ENCODE measurements around the gene HNF1B.

HNF1B gene

GRCh38 chr17:37736428-37736827, 8.4 kb downstream of the HNF1B start:
- no peak for DNase-seq (ENCODE audit: low read depth)

GRCh38 chr17:37735165-37735564, 9.7 kb downstream of the HNF1B start:
- DNase-seq (ENCODE audit: low read depth), result no peak

GRCh38 chr17:37732316-37732715, 12.5 kb downstream of the HNF1B start:
- no peak for DNase-seq (ENCODE audit: low read depth)

GRCh38 chr17:37731056-37731455, 13.8 kb downstream of the HNF1B start:
- no peak for DNase-seq (ENCODE audit: low read depth)

GRCh38 chr17:37729905-37730304, 15.0 kb downstream of the HNF1B start:
- DNase-seq (ENCODE audit: low read depth), result no peak

- DNase-seq (ENCODE audit: low read depth), result no peak
Observed at GRCh38 chr17:37726891-37727675, 17.8 kb downstream of the HNF1B start.

GRCh38 chr17:37726248-37726647, 18.6 kb downstream of the HNF1B start:
- no peak for DNase-seq (ENCODE audit: low read depth)

GRCh38 chr17:37725601-37726146, 19.2 kb downstream of the HNF1B start:
- DNase-seq (ENCODE audit: low read depth), result no peak

GRCh38 chr17:37725021-37725595, 19.8 kb downstream of the HNF1B start:
- no peak for DNase-seq (ENCODE audit: low read depth)

- no peak for DNase-seq (ENCODE audit: low read depth)
Observed at GRCh38 chr17:37720989-37721388, 23.9 kb downstream of the HNF1B start.

GRCh38 chr17:37719866-37720265, 25.0 kb downstream of the HNF1B start:
- DNase-seq (ENCODE audit: low read depth), result no peak

GRCh38 chr17:37718324-37719048, 26.4 kb downstream of the HNF1B start:
- DNase-seq (ENCODE audit: low read depth), result no peak

GRCh38 chr17:37717627-37718323, 27.1 kb downstream of the HNF1B start:
- DNase-seq (ENCODE audit: low read depth), result no peak

- no peak for DNase-seq (ENCODE audit: low read depth)
Observed at GRCh38 chr17:37714897-37715296, 30.0 kb downstream of the HNF1B start.

- DNase-seq (ENCODE audit: low read depth), result no peak
Observed at GRCh38 chr17:37713624-37714023, 31.2 kb downstream of the HNF1B start.

GRCh38 chr17:37713028-37713431, 31.8 kb downstream of the HNF1B start:
- DNase-seq (ENCODE audit: low read depth), result no peak

GRCh38 chr17:37711113-37711512, 33.7 kb downstream of the HNF1B start:
- DNase-seq (ENCODE audit: low read depth), result no peak

- DNase-seq (ENCODE audit: low read depth), result no peak
Observed at GRCh38 chr17:37710344-37710886, 34.4 kb downstream of the HNF1B start.

- no peak for DNase-seq (ENCODE audit: low read depth)
Observed at GRCh38 chr17:37708616-37709212, 36.1 kb downstream of the HNF1B start.

GRCh38 chr17:37708008-37708615, 36.7 kb downstream of the HNF1B start:
- no peak for DNase-seq (ENCODE audit: low read depth)

- no peak for DNase-seq (ENCODE audit: low read depth)
Observed at GRCh38 chr17:37706446-37706845, 38.4 kb downstream of the HNF1B start.

Measured in stromal cell of bone marrow (primary cell).